SK-N-MC (cell line): ENCODE data around the gene CADM4.
"Not testable (repeated sequence)": the region's sequence is repeated elsewhere in the genome, so short reads cannot be mapped to it uniquely, and the experiment has no call there.

Experiments used
- DNase-seq: peaks from one replicate; pipeline ENCODE4 v3.0.0-alpha.2; 2011; ENCODE audit warnings: low read depth, low spot score
- H3K27ac ChIP-seq: fragments of 200-600 bp; sonication (generic); 2 replicates; pipeline ENCODE4 v1.5.1; 2016; ENCODE audit warnings: mixed run types
- H3K36me3 ChIP-seq: fragments of 200-600 bp; sonication (generic); 2 replicates; pipeline ENCODE4 v1.6.1; 2017; ENCODE audit warnings: antibody characterized with exemption, low read length, mixed read lengths; ENCODE audit not compliant: insufficient read depth
- H3K4me3 ChIP-seq: fragments of 200-600 bp; sonication (generic); 2 replicates; pipeline ENCODE4 v1.5.1; 2016
- H3K9ac ChIP-seq: fragments of 200-600 bp; sonication (generic); 2 replicates; pipeline ENCODE4 v1.8.0; 2017; ENCODE audit warnings: mixed run types, mixed read lengths; ENCODE audit not compliant: insufficient read length
- H3K9me3 ChIP-seq: fragments of 200-600 bp; sonication (generic); 2 replicates; pipeline ENCODE4 v1.6.1; 2017; ENCODE audit warnings: low read depth, mild to moderate bottlenecking, antibody characterized with exemption, low read length, moderate library complexity, mixed read lengths
- EZH2 ChIP-seq: fragments of 200-600 bp; sonication (generic); IDR thresholded peaks from one replicate; pipeline ENCODE4 v1.6.1; 2017; ENCODE audit warnings: antibody characterized with exemption
- FOXP2 ChIP-seq: optimal IDR thresholded peaks from 2 replicates; pipeline ENCODE3; 2011; ENCODE audit warnings: mild to moderate bottlenecking, moderate library complexity; ENCODE audit not compliant: insufficient read depth; ENCODE audit errors: extremely low read length, control extremely low read depth
- POLR2AphosphoS5 ChIP-seq: IDR thresholded peaks from 2 replicates; pipeline ENCODE4 v1.6.1; 2012; ENCODE audit warnings: mild to moderate bottlenecking, low read depth, low read length, borderline replicate concordance

CADM4 gene

GRCh38 chr19:43591904-43592772 lies 47.5 kb downstream of the CADM4 start:
- H3K9ac ChIP-seq: no peak overlapping the region
- H3K9me3 ChIP-seq: no peaks in the 10 kb centered on the region
- no peak for TF ChIP-seq POLR2AphosphoS5
- no peak for TF ChIP-seq FOXP2
- TF ChIP-seq EZH2: no peak
- DNase-seq: no peak
- no peaks in the 10 kb centered on the region; the same call in 1 of the 2 replicates for H3K36me3 ChIP-seq
- H3K27ac ChIP-seq: no peak overlapping the region
- no peak overlapping the region for H3K4me3 ChIP-seq

GRCh38 chr19:43589678-43590077 lies 50.0 kb downstream of the CADM4 start:
- DNase-seq: no peak
- Histone ChIP-seq H3K9me3 (no peaks in the 10 kb centered on the region), H3K36me3 (no peaks in the 10 kb centered on the region; the same call in 1 of the 2 replicates), H3K9ac (no peak overlapping the region), H3K27ac (no peak overlapping the region), H3K4me3 (no peak overlapping the region)
- TF ChIP-seq POLR2AphosphoS5: no peak
- no peak for TF ChIP-seq EZH2
- TF ChIP-seq FOXP2: no peak

GRCh38 chr19:43589277-43589676 lies 50.4 kb downstream of the CADM4 start:
- Histone ChIP-seq H3K9ac (no peak overlapping the region), H3K9me3 (no peaks in the 10 kb centered on the region), H3K27ac (no peak overlapping the region), H3K36me3 (no peaks in the 10 kb centered on the region; the same call in 1 of the 2 replicates), H3K4me3 (no peak overlapping the region)
- no peak for TF ChIP-seq POLR2AphosphoS5
- TF ChIP-seq EZH2: no peak
- TF ChIP-seq FOXP2: no peak
- DNase-seq: no peak

GRCh38 chr19:43587029-43587428 lies 52.6 kb downstream of the CADM4 start:
- H3K36me3 ChIP-seq, H3K4me3 ChIP-seq, H3K9ac ChIP-seq, H3K27ac ChIP-seq, DNase-seq, H3K9me3 ChIP-seq: not testable (repeated sequence)

GRCh38 chr19:43586346-43586745 lies 53.3 kb downstream of the CADM4 start:
- no peak for DNase-seq
- no peak overlapping the region for H3K4me3 ChIP-seq
- TF ChIP-seq EZH2 (no peak), FOXP2 (no peak), POLR2AphosphoS5 (no peak)
- no peaks in the 10 kb centered on the region for H3K9me3 ChIP-seq
- no peaks in the 10 kb centered on the region for H3K36me3 ChIP-seq
- H3K27ac ChIP-seq: no peak overlapping the region
- H3K9ac ChIP-seq: no peak overlapping the region

- no peak overlapping the region for H3K9ac ChIP-seq
- H3K4me3 ChIP-seq: no peak overlapping the region
- no peak for TF ChIP-seq EZH2
- TF ChIP-seq POLR2AphosphoS5: no peak
- TF ChIP-seq FOXP2: no peak
- H3K36me3 ChIP-seq: no peaks in the 10 kb centered on the region
- H3K27ac ChIP-seq: no peak overlapping the region
- no peak for DNase-seq
- no peaks in the 10 kb centered on the region for H3K9me3 ChIP-seq
Observed at GRCh38 chr19:43584484-43584883, 55.2 kb downstream of the CADM4 start.

GRCh38 chr19:43582495-43582894 lies 57.2 kb downstream of the CADM4 start:
- no peak overlapping the region for H3K27ac ChIP-seq
- no peaks in the 10 kb centered on the region for H3K36me3 ChIP-seq
- H3K9me3 ChIP-seq: no peaks in the 10 kb centered on the region
- no peak overlapping the region for H3K4me3 ChIP-seq
- no peak for DNase-seq
- no peak for TF ChIP-seq POLR2AphosphoS5
- TF ChIP-seq EZH2: no peak
- TF ChIP-seq FOXP2: no peak
- no peak overlapping the region for H3K9ac ChIP-seq

GRCh38 chr19:43581467-43581866 lies 58.2 kb downstream of the CADM4 start:
- DNase-seq: no peak
- Histone ChIP-seq H3K9ac (no peak overlapping the region), H3K9me3 (no peaks in the 10 kb centered on the region), H3K4me3 (no peak overlapping the region), H3K36me3 (no peaks in the 10 kb centered on the region), H3K27ac (no peak overlapping the region)
- TF ChIP-seq FOXP2 (no peak), EZH2 (no peak), POLR2AphosphoS5 (no peak)

GRCh38 chr19:43578787-43579186 lies 60.9 kb downstream of the CADM4 start:
- no peak overlapping the region for H3K4me3 ChIP-seq
- H3K9me3 ChIP-seq: no peaks in the 10 kb centered on the region
- H3K27ac ChIP-seq: no peak overlapping the region
- TF ChIP-seq POLR2AphosphoS5 (no peak), EZH2 (no peak), FOXP2 (no peak)
- no peak overlapping the region for H3K9ac ChIP-seq
- DNase-seq: no peak
- H3K36me3 ChIP-seq: no peaks in the 10 kb centered on the region
